Measurements from ENCODE around the gene OAF. TPM values are rescaled to one million over a fixed set of nuclear protein-coding genes. Genes with fewer than 3 reads are reported as not detected.

OAF gene
- total and polyA plus RNA-seq, 2 experiments from 2014 or later, result 1.1 to 3.0 TPM

DNA sequence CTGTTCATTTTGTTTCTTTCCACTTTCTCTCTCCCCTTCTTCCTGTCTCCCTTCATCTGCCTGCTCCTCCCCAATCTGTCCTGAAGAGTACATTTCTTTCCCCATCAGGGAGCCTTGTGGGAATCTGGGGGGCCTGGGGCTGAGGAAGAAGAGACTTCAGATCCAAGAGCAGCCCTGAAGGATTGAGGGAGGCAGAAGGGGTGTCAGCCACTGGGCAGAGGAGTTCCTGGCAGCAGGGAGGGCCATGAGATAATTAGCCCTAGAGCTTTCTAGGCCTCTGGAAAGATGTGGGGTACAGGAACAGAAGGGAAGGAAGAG, 24.4 kb upstream of the OAF start:
- H3K4me3 Mint-ChIP-seq, result no peak overlapping the region
- peaks cover 4% of the 10 kb centered on the region; the same call in 1 of the 3 replicates for H3K9me3 Mint-ChIP-seq
- no peaks in the 10 kb centered on the region; the same call in 1 of the 2 replicates for H3K4me1 ChIP-seq (ENCODE audit: insufficient read depth)
- ATAC-seq (no peak), DNase-seq (ENCODE audit: low spot score) (no peak)
- no peak overlapping the region for H2AFZ ChIP-seq
- H3K27me3 ChIP-seq (ENCODE audit: insufficient read depth), result peaks cover 3% of the 10 kb centered on the region; the same call in 1 of the 2 replicates
- no peaks in the 10 kb centered on the region for H3K79me2 ChIP-seq (replicated peaks; ENCODE audit: insufficient read depth)
- no peak overlapping the region for H3K4me3 ChIP-seq
- no peak overlapping the region for H3K27ac ChIP-seq (ENCODE audit: low read depth)
- TF ChIP-seq EZH2 (IDR thresholded peaks at IDR 0.05; ENCODE audit: low read depth, unreplicated experiment) (no peak), STAT1 (IDR thresholded peaks at IDR 0.05; ENCODE audit: unreplicated experiment) (no peak), EZH2phosphoT487 (IDR thresholded peaks at IDR 0.05; ENCODE audit: unreplicated experiment) (no peak), JUNB (IDR thresholded peaks at IDR 0.05; ENCODE audit: unreplicated experiment) (no peak), ZNF331 (CRISPR knock-in tag; IDR thresholded peaks at IDR 0.05; ENCODE audit: low read depth) (no peak), POLR2AphosphoS5 (IDR thresholded peaks at IDR 0.05; ENCODE audit: low read depth) (no peak), ZNF114 (CRISPR knock-in tag; IDR thresholded peaks at IDR 0.05) (no peak), CREB1 (CRISPR knock-in tag; IDR thresholded peaks at IDR 0.05; ENCODE audit: low read depth) (no peak), NANOG (IDR thresholded peaks at IDR 0.05; ENCODE audit: borderline replicate concordance) (no peak)
- TF ChIP-seq, protein P1, sequence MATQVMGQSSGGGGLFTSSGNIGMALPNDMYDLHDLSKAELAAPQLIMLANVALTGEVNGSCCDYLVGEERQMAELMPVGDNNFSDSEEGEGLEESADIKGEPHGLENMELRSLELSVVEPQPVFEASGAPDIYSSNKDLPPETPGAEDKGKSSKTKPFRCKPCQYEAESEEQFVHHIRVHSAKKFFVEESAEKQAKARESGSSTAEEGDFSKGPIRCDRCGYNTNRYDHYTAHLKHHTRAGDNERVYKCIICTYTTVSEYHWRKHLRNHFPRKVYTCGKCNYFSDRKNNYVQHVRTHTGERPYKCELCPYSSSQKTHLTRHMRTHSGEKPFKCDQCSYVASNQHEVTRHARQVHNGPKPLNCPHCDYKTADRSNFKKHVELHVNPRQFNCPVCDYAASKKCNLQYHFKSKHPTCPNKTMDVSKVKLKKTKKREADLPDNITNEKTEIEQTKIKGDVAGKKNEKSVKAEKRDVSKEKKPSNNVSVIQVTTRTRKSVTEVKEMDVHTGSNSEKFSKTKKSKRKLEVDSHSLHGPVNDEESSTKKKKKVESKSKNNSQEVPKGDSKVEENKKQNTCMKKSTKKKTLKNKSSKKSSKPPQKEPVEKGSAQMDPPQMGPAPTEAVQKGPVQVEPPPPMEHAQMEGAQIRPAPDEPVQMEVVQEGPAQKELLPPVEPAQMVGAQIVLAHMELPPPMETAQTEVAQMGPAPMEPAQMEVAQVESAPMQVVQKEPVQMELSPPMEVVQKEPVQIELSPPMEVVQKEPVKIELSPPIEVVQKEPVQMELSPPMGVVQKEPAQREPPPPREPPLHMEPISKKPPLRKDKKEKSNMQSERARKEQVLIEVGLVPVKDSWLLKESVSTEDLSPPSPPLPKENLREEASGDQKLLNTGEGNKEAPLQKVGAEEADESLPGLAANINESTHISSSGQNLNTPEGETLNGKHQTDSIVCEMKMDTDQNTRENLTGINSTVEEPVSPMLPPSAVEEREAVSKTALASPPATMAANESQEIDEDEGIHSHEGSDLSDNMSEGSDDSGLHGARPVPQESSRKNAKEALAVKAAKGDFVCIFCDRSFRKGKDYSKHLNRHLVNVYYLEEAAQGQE (IDR thresholded peaks at IDR 0.05; ENCODE audit: unreplicated experiment), result no peak
- TF ChIP-seq, protein P2, sequence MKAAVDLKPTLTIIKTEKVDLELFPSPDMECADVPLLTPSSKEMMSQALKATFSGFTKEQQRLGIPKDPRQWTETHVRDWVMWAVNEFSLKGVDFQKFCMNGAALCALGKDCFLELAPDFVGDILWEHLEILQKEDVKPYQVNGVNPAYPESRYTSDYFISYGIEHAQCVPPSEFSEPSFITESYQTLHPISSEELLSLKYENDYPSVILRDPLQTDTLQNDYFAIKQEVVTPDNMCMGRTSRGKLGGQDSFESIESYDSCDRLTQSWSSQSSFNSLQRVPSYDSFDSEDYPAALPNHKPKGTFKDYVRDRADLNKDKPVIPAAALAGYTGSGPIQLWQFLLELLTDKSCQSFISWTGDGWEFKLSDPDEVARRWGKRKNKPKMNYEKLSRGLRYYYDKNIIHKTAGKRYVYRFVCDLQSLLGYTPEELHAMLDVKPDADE (IDR thresholded peaks at IDR 0.05), result no peak
- TF ChIP-seq, protein P3, sequence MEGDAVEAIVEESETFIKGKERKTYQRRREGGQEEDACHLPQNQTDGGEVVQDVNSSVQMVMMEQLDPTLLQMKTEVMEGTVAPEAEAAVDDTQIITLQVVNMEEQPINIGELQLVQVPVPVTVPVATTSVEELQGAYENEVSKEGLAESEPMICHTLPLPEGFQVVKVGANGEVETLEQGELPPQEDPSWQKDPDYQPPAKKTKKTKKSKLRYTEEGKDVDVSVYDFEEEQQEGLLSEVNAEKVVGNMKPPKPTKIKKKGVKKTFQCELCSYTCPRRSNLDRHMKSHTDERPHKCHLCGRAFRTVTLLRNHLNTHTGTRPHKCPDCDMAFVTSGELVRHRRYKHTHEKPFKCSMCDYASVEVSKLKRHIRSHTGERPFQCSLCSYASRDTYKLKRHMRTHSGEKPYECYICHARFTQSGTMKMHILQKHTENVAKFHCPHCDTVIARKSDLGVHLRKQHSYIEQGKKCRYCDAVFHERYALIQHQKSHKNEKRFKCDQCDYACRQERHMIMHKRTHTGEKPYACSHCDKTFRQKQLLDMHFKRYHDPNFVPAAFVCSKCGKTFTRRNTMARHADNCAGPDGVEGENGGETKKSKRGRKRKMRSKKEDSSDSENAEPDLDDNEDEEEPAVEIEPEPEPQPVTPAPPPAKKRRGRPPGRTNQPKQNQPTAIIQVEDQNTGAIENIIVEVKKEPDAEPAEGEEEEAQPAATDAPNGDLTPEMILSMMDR (conservative IDR thresholded peaks at IDR 0.05; ENCODE audit: low read depth in 2 of 2), result no peak
- TF ChIP-seq, protein P4, sequence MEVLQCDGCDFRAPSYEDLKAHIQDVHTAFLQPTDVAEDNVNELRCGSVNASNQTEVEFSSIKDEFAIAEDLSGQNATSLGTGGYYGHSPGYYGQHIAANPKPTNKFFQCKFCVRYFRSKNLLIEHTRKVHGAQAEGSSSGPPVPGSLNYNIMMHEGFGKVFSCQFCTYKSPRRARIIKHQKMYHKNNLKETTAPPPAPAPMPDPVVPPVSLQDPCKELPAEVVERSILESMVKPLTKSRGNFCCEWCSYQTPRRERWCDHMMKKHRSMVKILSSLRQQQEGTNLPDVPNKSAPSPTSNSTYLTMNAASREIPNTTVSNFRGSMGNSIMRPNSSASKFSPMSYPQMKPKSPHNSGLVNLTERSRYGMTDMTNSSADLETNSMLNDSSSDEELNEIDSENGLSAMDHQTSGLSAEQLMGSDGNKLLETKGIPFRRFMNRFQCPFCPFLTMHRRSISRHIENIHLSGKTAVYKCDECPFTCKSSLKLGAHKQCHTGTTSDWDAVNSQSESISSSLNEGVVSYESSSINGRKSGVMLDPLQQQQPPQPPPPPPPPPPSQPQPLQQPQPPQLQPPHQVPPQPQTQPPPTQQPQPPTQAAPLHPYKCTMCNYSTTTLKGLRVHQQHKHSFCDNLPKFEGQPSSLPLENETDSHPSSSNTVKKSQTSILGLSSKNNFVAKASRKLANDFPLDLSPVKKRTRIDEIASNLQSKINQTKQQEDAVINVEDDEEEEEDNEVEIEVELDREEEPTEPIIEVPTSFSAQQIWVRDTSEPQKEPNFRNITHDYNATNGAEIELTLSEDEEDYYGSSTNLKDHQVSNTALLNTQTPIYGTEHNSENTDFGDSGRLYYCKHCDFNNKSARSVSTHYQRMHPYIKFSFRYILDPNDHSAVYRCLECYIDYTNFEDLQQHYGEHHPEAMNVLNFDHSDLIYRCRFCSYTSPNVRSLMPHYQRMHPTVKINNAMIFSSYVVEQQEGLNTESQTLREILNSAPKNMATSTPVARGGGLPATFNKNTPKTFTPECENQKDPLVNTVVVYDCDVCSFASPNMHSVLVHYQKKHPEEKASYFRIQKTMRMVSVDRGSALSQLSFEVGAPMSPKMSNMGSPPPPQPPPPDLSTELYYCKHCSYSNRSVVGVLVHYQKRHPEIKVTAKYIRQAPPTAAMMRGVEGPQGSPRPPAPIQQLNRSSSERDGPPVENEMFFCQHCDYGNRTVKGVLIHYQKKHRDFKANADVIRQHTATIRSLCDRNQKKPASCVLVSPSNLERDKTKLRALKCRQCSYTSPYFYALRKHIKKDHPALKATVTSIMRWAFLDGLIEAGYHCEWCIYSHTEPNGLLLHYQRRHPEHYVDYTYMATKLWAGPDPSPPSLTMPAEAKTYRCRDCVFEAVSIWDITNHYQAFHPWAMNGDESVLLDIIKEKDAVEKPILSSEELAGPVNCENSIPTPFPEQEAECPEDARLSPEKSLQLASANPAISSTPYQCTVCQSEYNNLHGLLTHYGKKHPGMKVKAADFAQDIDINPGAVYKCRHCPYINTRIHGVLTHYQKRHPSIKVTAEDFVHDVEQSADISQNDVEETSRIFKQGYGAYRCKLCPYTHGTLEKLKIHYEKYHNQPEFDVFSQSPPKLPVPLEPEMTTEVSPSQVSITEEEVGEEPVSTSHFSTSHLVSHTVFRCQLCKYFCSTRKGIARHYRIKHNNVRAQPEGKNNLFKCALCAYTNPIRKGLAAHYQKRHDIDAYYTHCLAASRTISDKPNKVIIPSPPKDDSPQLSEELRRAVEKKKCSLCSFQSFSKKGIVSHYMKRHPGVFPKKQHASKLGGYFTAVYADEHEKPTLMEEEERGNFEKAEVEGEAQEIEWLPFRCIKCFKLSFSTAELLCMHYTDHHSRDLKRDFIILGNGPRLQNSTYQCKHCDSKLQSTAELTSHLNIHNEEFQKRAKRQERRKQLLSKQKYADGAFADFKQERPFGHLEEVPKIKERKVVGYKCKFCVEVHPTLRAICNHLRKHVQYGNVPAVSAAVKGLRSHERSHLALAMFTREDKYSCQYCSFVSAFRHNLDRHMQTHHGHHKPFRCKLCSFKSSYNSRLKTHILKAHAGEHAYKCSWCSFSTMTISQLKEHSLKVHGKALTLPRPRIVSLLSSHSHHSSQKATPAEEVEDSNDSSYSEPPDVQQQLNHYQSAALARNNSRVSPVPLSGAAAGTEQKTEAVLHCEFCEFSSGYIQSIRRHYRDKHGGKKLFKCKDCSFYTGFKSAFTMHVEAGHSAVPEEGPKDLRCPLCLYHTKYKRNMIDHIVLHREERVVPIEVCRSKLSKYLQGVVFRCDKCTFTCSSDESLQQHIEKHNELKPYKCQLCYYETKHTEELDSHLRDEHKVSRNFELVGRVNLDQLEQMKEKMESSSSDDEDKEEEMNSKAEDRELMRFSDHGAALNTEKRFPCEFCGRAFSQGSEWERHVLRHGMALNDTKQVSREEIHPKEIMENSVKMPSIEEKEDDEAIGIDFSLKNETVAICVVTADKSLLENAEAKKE (CRISPR knock-in tag; IDR thresholded peaks at IDR 0.05), result no peak
- no peaks in the 10 kb centered on the region for H3K36me3 ChIP-seq (ENCODE audit: insufficient read depth)
- H3K36me3 Mint-ChIP-seq (ENCODE audit: low read depth), result no peaks in the 10 kb centered on the region
- no peaks in the 10 kb centered on the region for H3K9me2 ChIP-seq (ENCODE audit: insufficient read depth)
- peaks cover 42% of the 10 kb centered on the region for H3K27me3 Mint-ChIP-seq (ENCODE audit: insufficient read depth, low read depth, poor library complexity)
- no peak overlapping the region for H3K27ac Mint-ChIP-seq
- no peaks in the 10 kb centered on the region for H4K20me1 ChIP-seq (replicated peaks; ENCODE audit: insufficient read depth)
- peaks cover 26% of the 10 kb centered on the region for H3K4me1 Mint-ChIP-seq
- no peaks in the 10 kb centered on the region for H3F3A ChIP-seq (replicated peaks; ENCODE audit: low read depth)
- H3K4me2 ChIP-seq, result no peak overlapping the region

Data from GM23338 (cell line).